GM12878 (cell line): Measurements from ENCODE around the gene CITED1. TPM values are rescaled to one million over a fixed set of nuclear protein-coding genes. Genes with fewer than 3 reads are reported as not detected.

Experiments used
- ATAC-seq: fragments of 200-7000 bp; cut with Tn5 transposase; 3 replicates; pipeline ENCODE4 v1.9.1; 2020; ENCODE audit warnings: mild to moderate bottlenecking, moderate library complexity
- BruUV-seq: library from RNA; stranded (reverse); fragments of 400-500 nt; replicated peaks from 2 replicates; lab custom pipeline; 2021; lab: Mats Ljungman, UMichigan
- CTCF ChIA-PET: fragments of 300-600 bp; sonication (Branson Sonifier 250); formaldehyde crosslinking; extraction: SDS; loops from one replicate; lab custom pipeline; 2021; ENCODE audit warnings: inconsistent platforms; lab: Yijun Ruan, JAX
- POLR2A ChIA-PET: fragments of 350-600 bp; formaldehyde crosslinking; extraction: SDS; loops from one replicate; lab custom pipeline; 2021; ENCODE audit warnings: inconsistent platforms; lab: Charles Lee
- RAD21 ChIA-PET: fragments of 300-600 bp; sonication (Branson Sonifier 250); formaldehyde crosslinking; loops from one replicate; lab custom pipeline; 2023; ENCODE audit warnings: antibody characterized with exemption; ENCODE audit not compliant: unreplicated experiment; lab: Charles Lee
- SMC1A ChIA-PET: fragments of 300-600 bp; sonication (Branson Sonifier 250); formaldehyde crosslinking; loops from one replicate; lab custom pipeline; 2023; ENCODE audit not compliant: unreplicated experiment, uncharacterized antibody; lab: Charles Lee
- DNase-seq: peaks from one replicate; pipeline ENCODE4 v3.0.0-alpha.2; 2011; ENCODE audit warnings: low read depth, low spot score
- FAIRE-seq: peaks from 3 replicates; lab custom pipeline; 2011; peaks lifted over from hg19 to GRCh38; lab: Jason Lieb, UNC
- H2AFZ ChIP-seq: 2 replicates; pipeline ENCODE4 v1.6.0; 2011; ENCODE audit warnings: low read depth, low read length, control low read depth; ENCODE audit not compliant: control insufficient read depth
- H3K27ac ChIP-seq: 2 replicates; pipeline ENCODE4 v1.5.1; 2011; ENCODE audit warnings: control low read depth; ENCODE audit not compliant: control insufficient read depth, insufficient read depth
- H3K27me3 ChIP-seq, 2 experiments: replicated peaks in 1 of 2; 2 replicates each; pipeline versions ENCODE4 v1.6.0 to v1.6.1; 2011; ENCODE audit warnings: low read length in 1 of 2; ENCODE audit not compliant: control insufficient read depth in 2 of 2, insufficient read depth in 2 of 2
- H3K36me3 ChIP-seq, 2 experiments: 2 replicates each; pipeline ENCODE4 v1.5.1; 2011; ENCODE audit warnings: low read length in 1 of 2; ENCODE audit not compliant: control insufficient read depth in 2 of 2, insufficient read depth in 2 of 2
- H3K4me1 ChIP-seq: 2 replicates; pipeline ENCODE4 v1.6.1; 2011; ENCODE audit warnings: mild to moderate bottlenecking, low read length, moderate library complexity, mixed read lengths; ENCODE audit not compliant: control insufficient read depth, insufficient read depth
- H3K4me2 ChIP-seq: 2 replicates; pipeline ENCODE4 v1.6.0; 2011; ENCODE audit warnings: control low read depth; ENCODE audit not compliant: control insufficient read depth, insufficient read depth
- H3K4me3 ChIP-seq: fragments of 200-600 bp; sonication (generic); 2 replicates; pipeline ENCODE4 v1.5.1; 2016
- H3K79me2 ChIP-seq: 2 replicates; pipeline ENCODE4 v1.6.0; 2011; ENCODE audit warnings: low read length; ENCODE audit not compliant: control insufficient read depth, insufficient read depth
- H3K9ac ChIP-seq: 2 replicates; pipeline ENCODE4 v1.8.0; 2011; ENCODE audit warnings: low read length, control low read depth, mixed read lengths; ENCODE audit not compliant: control insufficient read depth, insufficient read depth
- H3K9me3 ChIP-seq: replicated peaks from 3 replicates; pipeline ENCODE4 v1.5.1; 2011; ENCODE audit warnings: mild to moderate bottlenecking, low read length; ENCODE audit not compliant: control insufficient read depth, insufficient read depth
- H4K20me1 ChIP-seq: 2 replicates; pipeline ENCODE4 v1.6.0; 2011; ENCODE audit not compliant: control insufficient read depth, insufficient read depth
- ETV6 ChIP-seq, 2 experiments: fragments of 450-650 bp in 1 of 2; IDR thresholded peaks in 1 of 2; conservative IDR thresholded peaks in 1 of 2; 2 replicates each; pipeline ENCODE4 v1.6.1; 2014; ENCODE audit warnings: antibody characterized with exemption in 1 of 2, borderline replicate concordance in 1 of 2, low read depth in 1 of 2, mild to moderate bottlenecking in 1 of 2, moderate library complexity in 1 of 2
- NFYB ChIP-seq: IDR thresholded peaks from 2 replicates; pipeline ENCODE4 v1.6.1; 2011; ENCODE audit warnings: low read depth, mild to moderate bottlenecking, low read length, improper control_type of control experiment, moderate library complexity; ENCODE audit not compliant: insufficient read depth
- POU2F2 ChIP-seq: IDR thresholded peaks from 3 replicates; pipeline ENCODE4 v1.6.1; 2011; ENCODE audit warnings: low read depth, mild to moderate bottlenecking, low read length, borderline replicate concordance
- STAT3 ChIP-seq: IDR thresholded peaks from 2 replicates; pipeline ENCODE4 v1.6.1; 2011; ENCODE audit warnings: low read depth, low read length, improper control_type of control experiment
- TBL1XR1 ChIP-seq: IDR thresholded peaks from 2 replicates; pipeline ENCODE4 v1.6.1; 2012; ENCODE audit warnings: low read depth, low read length, improper control_type of control experiment
- WGBS: methylation state at CpG from one replicate; pipeline ENCODE4 v1.1.6; 2016; ENCODE audit warnings: low lambda C conversion rate; ENCODE audit not compliant: insufficient replicate concordance, insufficient coverage; ENCODE audit errors: missing lambda C conversion rate; 5-methylcytosine and 5-hydroxymethylcytosine counted together
- in situ Hi-C: fragments of 300-500 bp; cut with MboI; formaldehyde crosslinking; loops from 9 replicates; pipeline ENCODE4 v1.14.3; 2018; ENCODE audit warnings: mixed read lengths
- intact Hi-C: fragments of 100-400 bp; cut with micrococcal nuclease; formaldehyde crosslinking; loops from one replicate; pipeline ENCODE4 v1.14.2; 2022; ENCODE audit not compliant: unreplicated experiment
- polyA plus RNA-seq, 11 experiments: library from polyadenylated mRNA; depleted of rRNA in 4 of 11; unstranded in 6 of 11; stranded (reverse) in 5 of 11; fragments of >200 nt; fragmentation: Nextera tagmentation in 4 of 11; fragmentation: Illumina TruSeq in 1 of 11; extraction: Ambion mirVana in 4 of 11; extraction: Trizol in 1 of 11; gene quantifications; 1 replicate in 1 of 11; 2 replicates in 10 of 11; pipeline versions ENCODE4 v1.2.1 to v1.2.3, GENCODE V29; 2011 to 2016; ENCODE audit warnings: inconsistent platforms in 2 of 11, missing spikeins in 2 of 11, low read depth in 1 of 11
- total RNA-seq, 4 experiments: library from RNA; depleted of rRNA in 3 of 4; stranded (reverse); fragments of >200 nt in 3 of 4; fragmentation: Illumina TruSeq in 1 of 4; extraction: Trizol in 1 of 4; gene quantifications; 2 replicates each; pipeline versions ENCODE4 v1.2.1 to v1.2.3, GENCODE V29; 2013 to 2021
- TF ChIP-seq, protein P1 (sequence below): fragments of 450-650 bp; IDR thresholded peaks from 2 replicates; pipeline ENCODE4 v1.6.1; 2016; ENCODE audit warnings: mild to moderate bottlenecking

Gene CITED1
- total and polyA plus RNA-seq, 10 of the 15 experiments (the other 5 are each of a cell fraction or from before 2014, with no cell fraction given), result 0.56 TPM; not detected in 9

DNA sequence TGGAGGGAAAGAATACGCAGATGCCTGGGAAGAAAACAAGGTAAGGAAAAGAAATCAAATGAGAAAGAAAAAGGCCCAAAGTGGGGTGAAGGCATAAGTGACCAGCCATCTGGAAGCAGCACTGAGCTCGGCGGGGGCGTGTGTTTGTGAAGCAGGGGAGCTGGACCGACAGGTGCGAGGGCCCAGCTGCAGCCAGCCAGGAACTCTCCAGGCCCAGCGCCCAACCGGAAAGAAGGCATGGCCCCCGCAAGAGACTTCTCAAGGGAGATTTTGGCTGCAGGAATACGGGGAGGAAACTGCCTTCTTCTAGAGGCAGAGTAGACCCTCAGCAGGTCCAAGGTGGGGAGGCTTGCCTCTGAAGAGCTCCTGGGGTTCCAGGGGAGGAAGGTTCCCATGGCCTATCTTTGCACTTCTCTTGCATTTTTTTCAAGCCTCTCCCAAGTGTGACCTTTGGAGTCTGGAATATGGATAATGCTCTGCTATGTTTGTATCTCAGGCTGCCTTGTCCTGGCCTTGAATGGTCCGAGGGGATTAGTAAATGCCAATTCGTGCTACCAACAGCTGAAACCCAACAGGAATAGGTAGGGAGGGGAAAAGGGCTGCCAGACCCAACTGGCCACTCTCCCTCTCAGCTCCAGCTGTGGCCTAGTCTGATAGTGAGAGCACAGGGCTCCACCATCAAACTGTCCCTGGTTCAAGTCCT lies 10.8 kb upstream of the CITED1 start:
- no peak overlapping the region for H3K4me3 ChIP-seq
- ChIA-PET CTCF (interaction anchor here (1.1 kb wide), 1 partner anchor 21 kb away, joined by 3 read pairs; no protein-coding TSS in a partner anchor), SMC1A (no interaction called here), POLR2A (no interaction called here), RAD21 (interaction anchor here (0.7 kb wide), 1 partner anchor 1347 kb away, joined by 3 read pairs; no protein-coding TSS in a partner anchor)
- no peak for DNase-seq
- no TSS peak for BruUV-seq
- no peak for ATAC-seq
- peaks cover 3% of the 10 kb centered on the region; the same call in 1 of the 2 replicates for H4K20me1 ChIP-seq
- TF ChIP-seq TBL1XR1 (no peak), NFYB (no peak), STAT3 (no peak), ETV6 (conservative IDR thresholded peaks at IDR 0.05 in 1 of 2, IDR thresholded peaks at IDR 0.05 in 1 of 2; ENCODE audit: borderline replicate concordance in 1 of 2, low read depth in 1 of 2) (no peak), POU2F2 (no peak)
- TF ChIP-seq, protein P1, sequence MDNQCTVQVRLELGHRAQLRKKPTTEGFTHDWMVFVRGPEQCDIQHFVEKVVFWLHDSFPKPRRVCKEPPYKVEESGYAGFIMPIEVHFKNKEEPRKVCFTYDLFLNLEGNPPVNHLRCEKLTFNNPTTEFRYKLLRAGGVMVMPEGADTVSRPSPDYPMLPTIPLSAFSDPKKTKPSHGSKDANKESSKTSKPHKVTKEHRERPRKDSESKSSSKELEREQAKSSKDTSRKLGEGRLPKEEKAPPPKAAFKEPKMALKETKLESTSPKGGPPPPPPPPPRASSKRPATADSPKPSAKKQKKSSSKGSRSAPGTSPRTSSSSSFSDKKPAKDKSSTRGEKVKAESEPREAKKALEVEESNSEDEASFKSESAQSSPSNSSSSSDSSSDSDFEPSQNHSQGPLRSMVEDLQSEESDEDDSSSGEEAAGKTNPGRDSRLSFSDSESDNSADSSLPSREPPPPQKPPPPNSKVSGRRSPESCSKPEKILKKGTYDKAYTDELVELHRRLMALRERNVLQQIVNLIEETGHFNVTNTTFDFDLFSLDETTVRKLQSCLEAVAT, result no peak
- H2AFZ ChIP-seq, result no peak overlapping the region
- WGBS, result 37% methylated on average over 11 of the region's 12 CpGs
- no peak overlapping the region for H3K9ac ChIP-seq
- peaks cover 0 to 4% of the 10 kb centered on the region in 2 experiments; a peak in 1 of 4 replicates for H3K27me3 ChIP-seq
- in situ Hi-C loops, result no loop called here
- intact Hi-C loops, result no loop called here
- no peaks in the 10 kb centered on the region for H3K79me2 ChIP-seq
- H3K27ac ChIP-seq, result no peak overlapping the region
- no peak overlapping the region for H3K4me2 ChIP-seq
- no peaks in the 10 kb centered on the region for H3K36me3 ChIP-seq
- H3K9me3 ChIP-seq, result no peaks in the 10 kb centered on the region
- FAIRE-seq, result no peak
- no peaks in the 10 kb centered on the region for H3K4me1 ChIP-seq
